GM18511 (cell line): ENCODE results near the gene ZFYVE9.
"Not testable (repeated sequence)": the region's sequence is repeated elsewhere in the genome, so short reads cannot be mapped to it uniquely, and the experiment has no call there.

ENCODE experiments used
- ATAC-seq: cut with Tn5 transposase; IDR thresholded peaks from one replicate; pipeline ENCODE4 v1.9.1; 2021; ENCODE audit warnings: mild to moderate bottlenecking, moderate library complexity; ENCODE audit not compliant: unreplicated experiment

The ZFYVE9 gene

GRCh38 chr1:52365071-52365745 is 223.3 kb downstream of the ZFYVE9 start:
- no peak for ATAC-seq

- ATAC-seq: peak; percentile 91
Observed at GRCh38 chr1:52365746-52366516, 224.0 kb downstream of the ZFYVE9 start, which contains the start of gene CC2D1B. CC2D1B (minus strand) TSS chr1:52366205; CDS start chr1:52364620, 1,585 bp downstream.

GRCh38 chr1:52366517-52366827 is 224.6 kb downstream of the ZFYVE9 start:
- ATAC-seq: no peak

- no peak for ATAC-seq
Observed at GRCh38 chr1:52367272-52367671, 225.4 kb downstream of the ZFYVE9 start.

GRCh38 chr1:52368383-52369172 is 226.7 kb downstream of the ZFYVE9 start:
- no peak for ATAC-seq

- not testable (repeated sequence) for ATAC-seq
Observed at GRCh38 chr1:52369851-52370250, 228.0 kb downstream of the ZFYVE9 start.

- no peak for ATAC-seq
Observed at GRCh38 chr1:52385376-52385775, 243.5 kb downstream of the ZFYVE9 start.

- no peak for ATAC-seq
Observed at GRCh38 chr1:52386458-52386857, 244.6 kb downstream of the ZFYVE9 start.

GRCh38 chr1:52393174-52393573 is 251.3 kb downstream of the ZFYVE9 start:
- ATAC-seq: no peak
